T1000 (cell line): ENCODE results near the gene MIPEP.

Experiments used
- DNase-seq: peaks from one replicate; lab custom pipeline; 2025; ENCODE audit warnings: mixed read lengths; lab: John Stamatoyannopoulos, UW

Gene MIPEP

GRCh38 chr13:23715092-23715761 lies 174.0 kb downstream of the MIPEP start:
- no peak for DNase-seq

GRCh38 chr13:23714672-23715071 lies 174.5 kb downstream of the MIPEP start:
- DNase-seq = no peak

- DNase-seq = no peak
Observed at GRCh38 chr13:23711355-23711754, 177.8 kb downstream of the MIPEP start.

GRCh38 chr13:23710366-23710765 lies 178.8 kb downstream of the MIPEP start:
- DNase-seq = no peak

- no peak for DNase-seq
Observed at GRCh38 chr13:23709536-23709935, 179.7 kb downstream of the MIPEP start.

GRCh38 chr13:23707674-23708073 lies 181.5 kb downstream of the MIPEP start:
- no peak for DNase-seq

- DNase-seq = no peak
Observed at GRCh38 chr13:23705583-23705982, 183.6 kb downstream of the MIPEP start.

GRCh38 chr13:23703246-23703860 lies 185.8 kb downstream of the MIPEP start:
- DNase-seq = no peak

- peak; percentile 73 for DNase-seq
Observed at GRCh38 chr13:23701636-23702035, 187.6 kb downstream of the MIPEP start.

- no peak for DNase-seq
Observed at GRCh38 chr13:23701186-23701585, 188.0 kb downstream of the MIPEP start.

GRCh38 chr13:23699271-23699670 lies 189.9 kb downstream of the MIPEP start:
- DNase-seq = no peak

GRCh38 chr13:23697772-23698313 lies 191.4 kb downstream of the MIPEP start:
- DNase-seq = no peak

- no peak for DNase-seq
Observed at GRCh38 chr13:23696610-23697009, 192.6 kb downstream of the MIPEP start.

GRCh38 chr13:23695711-23696464 lies 193.3 kb downstream of the MIPEP start:
- no peak for DNase-seq

- DNase-seq = no peak
Observed at GRCh38 chr13:23695196-23695595, 194.0 kb downstream of the MIPEP start.

GRCh38 chr13:23692816-23693215 lies 196.4 kb downstream of the MIPEP start:
- no peak for DNase-seq

- no peak for DNase-seq
Observed at GRCh38 chr13:23690668-23691067, 198.5 kb downstream of the MIPEP start.

GRCh38 chr13:23688336-23688735 lies 200.9 kb downstream of the MIPEP start:
- DNase-seq = no peak

GRCh38 chr13:23687614-23688013 lies 201.6 kb downstream of the MIPEP start:
- no peak for DNase-seq

- no peak for DNase-seq
Observed at GRCh38 chr13:23686948-23687347, 202.3 kb downstream of the MIPEP start.

GRCh38 chr13:23685416-23685815 lies 203.8 kb downstream of the MIPEP start:
- DNase-seq = no peak

GRCh38 chr13:23684647-23685046 lies 204.6 kb downstream of the MIPEP start:
- DNase-seq = no peak

- DNase-seq = no peak
Observed at GRCh38 chr13:23683084-23683483, 206.1 kb downstream of the MIPEP start.
